Neural crest cell (in vitro differentiated cells): ENCODE data around the gene TYMS. TPM values are rescaled to one million over a fixed set of nuclear protein-coding genes. Genes with fewer than 3 reads are reported as not detected.

Source experiments
- DNase-seq: peaks from one replicate; pipeline ENCODE4 v3.0.0; 2021; ENCODE audit warnings: low read depth, mixed read lengths, low spot score
- H3K27ac Mint-ChIP-seq: one replicate; pipeline ENCODE4 v1.8.0; 2021; ENCODE audit warnings: mild to moderate bottlenecking, mixed read lengths; ENCODE audit not compliant: unreplicated experiment
- H3K27me3 Mint-ChIP-seq: 2 replicates; pipeline ENCODE4 v1.8.0; 2021; ENCODE audit warnings: low read depth, mild to moderate bottlenecking, mixed read lengths
- H3K36me3 Mint-ChIP-seq: 2 replicates; pipeline ENCODE4 v1.8.0; 2021; ENCODE audit warnings: low read depth, mild to moderate bottlenecking, mixed read lengths
- H3K4me1 Mint-ChIP-seq: 2 replicates; pipeline ENCODE4 v1.8.0; 2021; ENCODE audit warnings: mixed read lengths
- H3K4me3 Mint-ChIP-seq: one replicate; pipeline ENCODE4 v1.8.0; 2021; ENCODE audit warnings: mild to moderate bottlenecking, mixed read lengths
- H3K9me3 Mint-ChIP-seq: 2 replicates; pipeline ENCODE4 v1.8.0; 2021; ENCODE audit warnings: mixed read lengths
- total RNA-seq: library from RNA; stranded (reverse); gene quantifications from 2 replicates; pipeline ENCODE4 v1.2.1, GENCODE V29; 2021
- TF ChIP-seq, protein P1 (sequence below): fragments of 200-600 bp; sonication (generic); conservative IDR thresholded peaks from 2 replicates; pipeline ENCODE4 v1.5.0; 2021; ENCODE audit warnings: antibody characterized with exemption, mild to moderate bottlenecking

The TYMS gene
- total RNA-seq, 1 donor from 2014 or later = 268 TPM

DNA sequence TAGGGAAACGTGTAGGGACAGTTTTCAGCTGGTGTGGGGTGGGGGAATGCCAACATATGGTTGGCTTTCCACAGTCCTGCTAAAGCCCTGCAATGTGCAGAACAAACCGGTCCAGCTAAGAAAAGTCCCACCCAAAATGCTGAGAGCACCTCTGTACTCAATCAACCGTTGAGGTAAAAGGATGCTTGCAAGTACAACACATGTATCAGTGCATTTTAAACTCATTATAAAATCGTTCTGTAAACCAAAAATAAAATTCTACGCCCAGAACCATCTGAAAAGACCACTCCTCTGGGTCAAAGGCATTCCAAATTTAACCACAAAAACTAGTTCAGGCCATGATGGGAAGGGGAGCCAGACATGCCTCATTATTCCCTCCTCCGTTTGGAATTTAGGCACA lies 2.0 kb upstream of the TYMS start:
- TF ChIP-seq, protein P1, sequence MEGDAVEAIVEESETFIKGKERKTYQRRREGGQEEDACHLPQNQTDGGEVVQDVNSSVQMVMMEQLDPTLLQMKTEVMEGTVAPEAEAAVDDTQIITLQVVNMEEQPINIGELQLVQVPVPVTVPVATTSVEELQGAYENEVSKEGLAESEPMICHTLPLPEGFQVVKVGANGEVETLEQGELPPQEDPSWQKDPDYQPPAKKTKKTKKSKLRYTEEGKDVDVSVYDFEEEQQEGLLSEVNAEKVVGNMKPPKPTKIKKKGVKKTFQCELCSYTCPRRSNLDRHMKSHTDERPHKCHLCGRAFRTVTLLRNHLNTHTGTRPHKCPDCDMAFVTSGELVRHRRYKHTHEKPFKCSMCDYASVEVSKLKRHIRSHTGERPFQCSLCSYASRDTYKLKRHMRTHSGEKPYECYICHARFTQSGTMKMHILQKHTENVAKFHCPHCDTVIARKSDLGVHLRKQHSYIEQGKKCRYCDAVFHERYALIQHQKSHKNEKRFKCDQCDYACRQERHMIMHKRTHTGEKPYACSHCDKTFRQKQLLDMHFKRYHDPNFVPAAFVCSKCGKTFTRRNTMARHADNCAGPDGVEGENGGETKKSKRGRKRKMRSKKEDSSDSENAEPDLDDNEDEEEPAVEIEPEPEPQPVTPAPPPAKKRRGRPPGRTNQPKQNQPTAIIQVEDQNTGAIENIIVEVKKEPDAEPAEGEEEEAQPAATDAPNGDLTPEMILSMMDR = no peak
- Mint-ChIP-seq H3K9me3 (no peaks in the 10 kb centered on the region), H3K36me3 (peaks cover 27% of the 10 kb centered on the region)

DNA sequence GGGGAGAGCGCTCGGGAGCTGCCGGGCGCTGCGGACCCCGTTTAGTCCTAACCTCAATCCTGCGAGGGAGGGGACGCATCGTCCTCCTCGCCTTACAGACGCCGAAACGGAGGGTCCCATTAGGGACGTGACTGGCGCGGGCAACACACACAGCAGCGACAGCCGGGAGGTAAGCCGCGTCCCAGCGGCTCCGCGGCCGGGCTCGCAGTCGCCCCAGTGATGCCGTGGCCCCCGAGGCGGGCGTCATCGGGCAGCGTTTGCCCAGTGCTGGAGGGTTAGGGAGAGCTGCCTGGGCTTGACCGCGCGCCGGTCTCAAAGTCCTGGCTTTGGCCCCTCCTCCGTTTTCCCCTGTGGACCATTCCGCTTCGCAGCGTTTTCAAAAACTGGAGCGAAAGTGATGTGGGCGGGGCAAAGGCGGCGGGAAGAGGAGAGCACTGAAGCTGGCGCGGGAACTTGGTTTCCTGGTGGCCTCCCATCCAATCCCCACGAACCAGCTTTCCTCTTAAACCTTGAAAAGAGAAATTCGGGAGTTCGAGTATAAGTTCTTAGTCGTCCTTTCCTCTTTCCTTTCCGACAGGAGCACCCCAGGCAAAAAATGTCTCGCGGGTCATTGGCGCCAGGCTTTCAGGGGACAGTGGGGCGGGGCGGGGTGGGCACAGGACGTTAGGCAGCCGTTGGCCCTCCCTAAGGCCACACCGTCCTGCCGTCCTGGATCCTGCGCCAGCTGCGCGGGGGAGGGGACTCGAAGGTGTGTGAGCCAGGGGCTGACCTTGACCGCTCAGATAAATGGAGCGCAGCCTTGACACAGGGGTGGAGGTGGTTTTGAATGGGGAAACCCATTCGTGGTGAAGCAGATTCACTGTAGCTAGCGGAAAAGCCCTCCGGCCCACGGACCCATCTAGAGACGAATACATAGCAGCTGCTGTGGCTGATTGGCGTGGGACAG lies 821 bp downstream of the TYMS start:
- H3K36me3 Mint-ChIP-seq = peaks cover 46% of the 10 kb centered on the region
- H3K27ac Mint-ChIP-seq = peak overlapping the region; percentile 98
- peak; percentile 88 for DNase-seq
- TF ChIP-seq, protein P1 = no peak
- peaks cover 28% of the 10 kb centered on the region for H3K4me1 Mint-ChIP-seq
- no peaks in the 10 kb centered on the region for H3K27me3 Mint-ChIP-seq
- peaks cover 3% of the 10 kb centered on the region for H3K9me3 Mint-ChIP-seq
- peak overlapping the region; percentile 99 for H3K4me3 Mint-ChIP-seq

More for the DNA sequence above, 2.0 kb upstream of the TYMS start:
- Mint-ChIP-seq H3K27me3 (no peaks in the 10 kb centered on the region), H3K4me1 (peaks cover 37% of the 10 kb centered on the region), H3K27ac (no peak overlapping the region), H3K4me3 (peak overlapping the region; percentile 82)
- DNase-seq = no peak

GRCh38 chr18:658947-659533 lies 1.6 kb downstream of the TYMS start:
- Mint-ChIP-seq H3K27ac (peak overlapping the region; percentile 71), H3K36me3 (peaks cover 51% of the 10 kb centered on the region), H3K9me3 (peaks cover 3% of the 10 kb centered on the region), H3K4me1 (peaks cover 28% of the 10 kb centered on the region), H3K4me3 (peak overlapping the region; percentile 99), H3K27me3 (no peaks in the 10 kb centered on the region)
- no peak for DNase-seq
- TF ChIP-seq, protein P1 = no peak

DNA sequence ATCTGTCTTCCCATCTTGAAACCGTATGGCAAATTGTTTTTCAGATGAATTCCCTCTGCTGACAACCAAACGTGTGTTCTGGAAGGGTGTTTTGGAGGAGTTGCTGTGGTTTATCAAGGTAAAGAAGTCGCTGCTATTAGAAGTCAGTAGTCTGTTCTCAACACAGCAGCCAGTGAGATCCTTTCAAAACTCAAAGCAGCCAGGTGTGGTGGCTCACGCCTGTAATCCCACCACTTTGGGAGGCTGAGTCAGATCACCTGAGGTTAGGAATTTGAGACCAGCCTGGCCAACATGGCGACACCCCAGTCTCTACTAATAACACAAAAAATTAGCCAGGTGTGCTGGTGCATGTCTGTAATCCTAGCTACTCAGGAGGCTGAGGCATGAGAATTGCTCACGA lies 2.1 kb downstream of the TYMS start:
- peaks cover 3% of the 10 kb centered on the region for H3K9me3 Mint-ChIP-seq
- H3K27ac Mint-ChIP-seq = no peak overlapping the region
- H3K36me3 Mint-ChIP-seq = peaks cover 52% of the 10 kb centered on the region
- peak overlapping the region; percentile 99 for H3K4me3 Mint-ChIP-seq
- TF ChIP-seq, protein P1 = no peak
- no peak for DNase-seq
- no peaks in the 10 kb centered on the region for H3K27me3 Mint-ChIP-seq
- peaks cover 28% of the 10 kb centered on the region for H3K4me1 Mint-ChIP-seq

DNA sequence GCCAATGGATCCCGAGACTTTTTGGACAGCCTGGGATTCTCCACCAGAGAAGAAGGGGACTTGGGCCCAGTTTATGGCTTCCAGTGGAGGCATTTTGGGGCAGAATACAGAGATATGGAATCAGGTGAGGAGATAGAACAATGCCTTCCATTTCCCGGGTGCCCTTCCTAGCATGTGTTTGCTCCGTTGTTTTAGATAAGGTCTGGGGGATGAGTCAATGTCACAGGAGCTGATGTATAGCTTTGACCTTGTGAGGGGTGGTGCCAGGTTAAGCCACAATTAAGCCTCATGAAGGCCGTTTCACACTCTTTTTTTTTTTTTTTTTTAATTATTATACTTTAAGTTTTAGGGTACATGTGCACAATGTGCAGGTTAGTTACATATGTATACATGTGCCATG lies 4.7 kb downstream of the TYMS start:
- peaks cover 10% of the 10 kb centered on the region for H3K9me3 Mint-ChIP-seq
- DNase-seq = no peak
- peak overlapping the region; percentile 56 for H3K4me3 Mint-ChIP-seq
- H3K36me3 Mint-ChIP-seq = peaks cover 61% of the 10 kb centered on the region
- TF ChIP-seq, protein P1 = no peak
- H3K27me3 Mint-ChIP-seq = no peaks in the 10 kb centered on the region
- H3K27ac Mint-ChIP-seq = no peak overlapping the region
- H3K4me1 Mint-ChIP-seq = peaks cover 21% of the 10 kb centered on the region
